HG03196 (cell line): ENCODE measurements around the gene CTNNBIP1.
A peak's percentile ranks its signal among the peaks of the same experiment; 100 is the strongest.

Experiments
- ATAC-seq: cut with Tn5 transposase; IDR thresholded peaks from one replicate; pipeline ENCODE4 v1.9.1; 2021; ENCODE audit not compliant: unreplicated experiment

CTNNBIP1 gene

GRCh38 chr1:9838946-9839345 lies 71.1 kb downstream of the CTNNBIP1 start:
- no peak for ATAC-seq

GRCh38 chr1:9836632-9836960 lies 73.5 kb downstream of the CTNNBIP1 start:
- ATAC-seq: no peak

GRCh38 chr1:9835758-9836631 lies 74.1 kb downstream of the CTNNBIP1 start:
- no peak for ATAC-seq

GRCh38 chr1:9835404-9835757 lies 74.7 kb downstream of the CTNNBIP1 start:
- ATAC-seq: no peak

DNA sequence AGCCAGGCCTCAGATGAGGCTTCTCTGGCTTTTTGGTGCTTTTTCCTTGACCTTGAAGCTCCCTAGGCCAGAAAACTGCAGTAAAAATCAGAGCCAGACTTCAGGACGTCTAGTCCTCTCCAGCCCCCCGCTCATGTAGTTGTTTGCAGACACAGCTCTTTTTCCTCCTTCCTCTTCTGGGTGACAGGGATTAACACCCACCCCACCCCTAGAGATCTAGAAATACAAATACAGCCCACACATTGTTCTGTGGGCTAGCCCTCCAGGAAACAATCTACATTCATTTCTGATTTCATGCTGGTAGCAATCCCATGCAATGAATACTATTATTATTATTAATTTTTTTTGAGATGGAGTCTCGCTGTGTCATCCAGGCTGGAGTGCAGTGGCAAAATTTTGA lies 76.4 kb downstream of the CTNNBIP1 start:
- ATAC-seq: no peak

GRCh38 chr1:9827558-9828185 lies 82.4 kb downstream of the CTNNBIP1 start:
- no peak for ATAC-seq

DNA sequence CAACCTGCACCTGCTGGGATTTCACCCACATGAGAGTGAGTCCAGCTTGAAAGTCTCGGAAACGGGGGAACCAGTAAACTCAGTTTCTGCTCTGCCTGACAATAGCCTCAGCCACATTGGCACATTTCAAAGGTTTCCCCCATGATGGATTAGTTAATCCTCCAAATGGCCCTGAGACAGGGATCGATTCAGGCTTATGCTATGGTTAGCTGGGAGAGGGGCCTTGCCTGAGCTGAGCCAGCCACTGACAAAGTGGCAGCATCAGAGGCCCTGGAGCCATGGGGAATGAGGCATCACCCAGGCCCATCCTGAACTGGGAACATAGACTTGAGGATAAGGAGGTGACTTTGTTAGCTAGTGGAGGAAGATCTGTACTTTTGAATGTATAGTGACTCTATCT lies 83.5 kb downstream of the CTNNBIP1 start:
- ATAC-seq: no peak

DNA sequence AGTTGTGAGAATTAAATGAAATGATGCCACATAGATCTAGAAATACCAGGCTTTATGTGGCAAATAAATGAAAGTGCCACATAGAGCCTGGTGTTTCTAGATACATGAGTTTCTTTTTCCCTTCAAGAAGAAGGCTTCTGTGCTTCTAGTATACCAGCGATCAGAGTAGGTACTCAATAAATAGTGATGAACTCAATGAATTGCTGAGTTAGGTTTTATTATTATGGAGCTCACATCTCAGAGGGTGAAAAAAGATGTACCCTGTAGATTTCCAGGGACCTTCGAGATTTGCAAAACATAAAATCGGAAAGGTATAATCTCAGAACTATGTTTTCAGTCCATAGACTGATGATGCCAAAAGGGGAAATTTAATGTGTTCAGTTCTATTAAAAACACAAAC lies 84.0 kb downstream of the CTNNBIP1 start:
- no peak for ATAC-seq

DNA sequence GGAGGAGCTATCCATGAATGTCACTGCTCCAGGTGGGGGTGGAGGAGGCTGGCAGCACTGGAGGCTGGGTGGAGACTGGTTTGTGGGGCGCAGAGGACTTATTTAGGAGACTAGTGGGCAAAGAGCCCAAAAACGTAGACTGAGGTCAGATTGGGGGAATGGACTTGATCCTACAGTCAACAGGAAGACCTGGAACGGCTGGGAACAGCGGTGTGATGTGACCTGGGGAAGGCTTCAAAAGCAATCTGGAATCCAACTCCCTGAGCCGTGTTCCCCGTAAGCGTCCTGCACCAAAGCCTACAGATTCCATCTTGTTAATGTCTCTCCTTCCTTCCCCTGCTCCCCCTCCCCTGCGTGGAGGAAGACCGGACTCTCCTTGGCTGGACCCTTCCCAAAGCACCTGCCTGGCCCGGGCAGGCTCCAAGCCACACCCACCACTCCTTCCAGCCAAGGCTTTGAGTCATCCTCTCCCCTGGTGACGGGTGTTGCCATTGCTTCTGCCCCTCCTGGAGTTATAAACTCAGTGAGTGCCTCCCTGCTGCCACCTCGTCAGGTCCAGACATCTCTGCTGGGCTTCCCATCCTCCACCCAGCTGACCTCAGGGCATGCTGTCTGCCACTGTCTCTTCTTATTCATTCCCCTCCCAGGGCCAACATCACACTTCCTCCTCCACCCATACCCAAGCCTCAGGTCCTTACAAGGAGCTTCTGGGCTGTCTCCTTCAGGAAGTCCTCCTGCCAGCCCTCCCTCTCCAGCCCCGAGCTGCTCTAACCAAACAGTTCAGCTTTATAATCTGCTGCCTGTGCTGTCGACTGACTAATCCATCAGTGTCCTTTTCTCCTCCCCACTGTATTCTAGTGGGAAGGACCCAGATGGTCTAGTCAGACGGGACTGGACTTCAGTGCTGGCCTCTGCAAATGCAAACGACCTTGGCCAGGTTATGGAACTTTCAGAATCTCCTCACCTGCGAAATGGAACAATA lies 84.7 kb downstream of the CTNNBIP1 start:
- no peak for ATAC-seq

DNA sequence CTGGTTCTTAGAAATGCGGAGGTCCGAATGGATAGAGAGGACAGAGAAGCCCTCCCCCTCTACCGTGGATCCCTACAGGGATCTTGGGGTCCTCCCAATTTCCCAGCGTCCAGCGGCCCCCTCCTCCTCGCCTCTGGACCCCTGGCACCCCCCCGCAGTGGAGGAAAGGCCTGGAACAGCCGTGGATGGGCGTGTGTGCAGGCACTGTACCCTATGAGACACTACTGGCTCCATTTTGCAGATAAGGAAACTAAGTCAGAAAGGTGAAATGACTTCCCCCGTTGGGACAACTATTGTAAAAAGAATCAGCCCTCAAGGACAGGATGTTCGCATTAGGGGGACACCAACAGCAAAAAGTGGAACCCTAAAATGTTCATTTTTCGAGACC lies 85.4 kb downstream of the CTNNBIP1 start:
- no peak for ATAC-seq

- peak; percentile 45 for ATAC-seq
Observed at GRCh38 chr1:9823943-9824701, 85.9 kb downstream of the CTNNBIP1 start, which contains the start of gene CLSTN1. Gene CLSTN1 (minus strand): TSS chr1:9823965. CDS start chr1:9823733, 232 bp downstream.

DNA sequence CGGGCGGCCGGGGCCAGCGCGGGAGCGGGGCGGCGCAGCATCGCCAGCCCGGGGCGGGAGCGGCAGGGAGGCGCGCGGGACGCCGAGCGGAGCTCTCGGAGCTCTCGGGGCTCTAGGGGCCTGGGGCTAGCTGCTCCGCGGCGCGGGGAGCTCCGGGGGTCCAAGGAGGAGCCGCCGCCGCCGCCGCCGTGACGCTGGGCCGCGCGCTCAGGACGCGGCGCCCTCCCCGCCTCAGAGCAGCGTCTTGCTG lies 86.5 kb downstream of the CTNNBIP1 start:
- ATAC-seq: no peak

DNA sequence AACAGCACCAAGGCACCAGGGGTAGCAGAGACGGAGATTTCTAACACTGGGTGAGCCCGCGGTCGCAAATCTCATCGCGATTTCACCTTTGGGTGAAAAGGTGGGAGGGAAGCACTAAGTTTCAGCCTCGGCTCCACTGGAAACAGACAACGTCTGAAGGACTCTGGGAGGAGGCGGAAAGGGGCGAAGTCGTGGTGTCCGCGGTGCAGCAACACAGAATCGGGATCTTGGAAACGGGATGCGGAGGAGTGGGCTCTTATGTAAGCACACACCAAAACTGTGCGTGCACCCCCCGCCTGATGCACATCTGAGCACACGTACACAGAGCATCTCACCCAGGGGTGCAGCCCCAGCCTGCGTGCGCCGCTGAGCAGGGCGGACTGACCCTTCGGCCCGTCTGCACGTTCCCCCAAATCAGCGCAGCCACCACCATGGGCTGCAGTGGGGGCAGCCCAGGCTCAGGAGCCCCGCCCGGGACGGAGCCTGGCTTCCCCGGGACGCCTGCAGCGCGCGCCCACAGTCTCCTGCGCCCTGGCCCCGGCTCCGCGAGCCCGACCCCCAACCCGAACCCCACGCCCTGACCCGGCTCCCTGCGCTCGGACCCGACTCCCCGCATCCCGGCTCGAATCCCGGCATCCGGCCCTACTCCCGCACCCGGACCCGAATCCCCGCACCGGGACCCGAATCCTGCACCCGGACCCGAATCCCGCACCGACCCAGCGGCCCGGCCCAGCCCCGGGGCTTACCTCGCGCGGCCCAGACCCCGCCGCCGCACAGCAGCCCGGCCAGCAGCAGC lies 87.0 kb downstream of the CTNNBIP1 start:
- peak; percentile 8 for ATAC-seq

GRCh38 chr1:9822490-9822889 lies 87.6 kb downstream of the CTNNBIP1 start:
- ATAC-seq: no peak

- ATAC-seq: no peak
Observed at GRCh38 chr1:9821710-9822109, 88.4 kb downstream of the CTNNBIP1 start.

GRCh38 chr1:9820521-9820920 lies 89.5 kb downstream of the CTNNBIP1 start:
- no peak for ATAC-seq

GRCh38 chr1:9817734-9818133 lies 92.3 kb downstream of the CTNNBIP1 start:
- ATAC-seq: no peak

- no peak for ATAC-seq
Observed at GRCh38 chr1:9816199-9816598, 93.9 kb downstream of the CTNNBIP1 start.

GRCh38 chr1:9815150-9815549 lies 94.9 kb downstream of the CTNNBIP1 start:
- no peak for ATAC-seq

- no peak for ATAC-seq
Observed at GRCh38 chr1:9814619-9815018, 95.5 kb downstream of the CTNNBIP1 start.
